H1 (cell line): ENCODE measurements around the gene DYRK2. TPM values are rescaled to one million over a fixed set of nuclear protein-coding genes. Genes with fewer than 3 reads are reported as not detected.

Source experiments
- CTCF ChIA-PET: fragments of 300-600 bp; sonication (Branson Sonifier 250); formaldehyde crosslinking; loops from one replicate; lab custom pipeline; 2021; ENCODE audit not compliant: partially characterized antibody; lab: Charles Lee
- POLR2A ChIA-PET: fragments of 300-600 bp; sonication (Branson Sonifier 250); formaldehyde crosslinking; loops from one replicate; lab custom pipeline; 2021; ENCODE audit warnings: inconsistent platforms; ENCODE audit not compliant: partially characterized antibody; lab: Charles Lee
- DNase-seq, 2 experiments: peaks; one replicate each; pipeline versions ENCODE4 v3.0.0 to v3.0.0-alpha.2; 2010 to 2022; ENCODE audit warnings: low spot score in 2 of 2, low read depth in 1 of 2, mixed read lengths in 1 of 2
- FAIRE-seq: peaks from 2 replicates; lab custom pipeline; 2011; peaks lifted over from hg19 to GRCh38; lab: Jason Lieb, UNC
- H2AFZ ChIP-seq: 2 replicates; pipeline ENCODE4 v1.8.1; 2012; ENCODE audit warnings: low read length, inconsistent platforms
- H2AK5ac ChIP-seq: 2 replicates; pipeline ENCODE4 v1.6.1; 2013; ENCODE audit warnings: low read depth, low read length
- H2BK120ac ChIP-seq: replicated peaks from 2 replicates; pipeline ENCODE3; 2013; ENCODE audit warnings: low read depth, low read length, inconsistent platforms
- H2BK12ac ChIP-seq: 2 replicates; pipeline ENCODE4 v1.6.1; 2013; ENCODE audit warnings: low read depth, low read length
- H2BK15ac ChIP-seq: 2 replicates; pipeline ENCODE4 v1.6.1; 2013; ENCODE audit warnings: low read length
- H2BK20ac ChIP-seq: 2 replicates; pipeline ENCODE4 v1.6.1; 2013; ENCODE audit warnings: low read length
- H2BK5ac ChIP-seq: 2 replicates; pipeline ENCODE4 v1.6.1; 2013; ENCODE audit warnings: low read depth, low read length
- H3K14ac ChIP-seq: 2 replicates; pipeline ENCODE4 v1.6.1; 2013; ENCODE audit warnings: inconsistent platforms; ENCODE audit not compliant: insufficient read length
- H3K18ac ChIP-seq: 2 replicates; pipeline ENCODE4 v1.6.1; 2013; ENCODE audit warnings: low read length; ENCODE audit errors: extremely low read depth
- H3K23ac ChIP-seq: 2 replicates; pipeline ENCODE4 v1.6.1; 2013; ENCODE audit warnings: inconsistent platforms; ENCODE audit not compliant: insufficient read length
- H3K23me2 ChIP-seq: 2 replicates; pipeline ENCODE4 v1.6.1; 2013; ENCODE audit warnings: low read depth, low read length
- H3K27ac ChIP-seq: 2 replicates; pipeline ENCODE4 v1.6.1; 2011; ENCODE audit warnings: low read depth, low read length, inconsistent platforms
- H3K27me3 ChIP-seq, 4 experiments: replicated peaks in 1 of 4; 1 replicate in 1 of 4; 2 replicates in 3 of 4; pipeline versions ENCODE4 v1.6.1 to v1.8.1; 2011 to 2013; ENCODE audit warnings: low read length in 3 of 4, mild to moderate bottlenecking in 3 of 4, inconsistent platforms in 2 of 4, mixed read lengths in 2 of 4, moderate library complexity in 1 of 4; ENCODE audit not compliant: control insufficient read depth in 3 of 4, insufficient read depth in 3 of 4; ENCODE audit errors: extremely low read depth in 1 of 4
- H3K36me3 ChIP-seq, 4 experiments: 2 replicates each; pipeline versions ENCODE4 v1.6.1 to v1.8.1; 2011 to 2013; ENCODE audit warnings: mild to moderate bottlenecking in 4 of 4, low read length in 3 of 4, moderate library complexity in 2 of 4, control low read depth in 1 of 4, inconsistent platforms in 1 of 4; ENCODE audit not compliant: insufficient read depth in 4 of 4, control insufficient read depth in 2 of 4
- H3K4ac ChIP-seq: replicated peaks from 2 replicates; pipeline ENCODE3; 2013; ENCODE audit warnings: low read length, low read depth, mixed read lengths, inconsistent platforms; ENCODE audit not compliant: insufficient read length
- H3K4me1 ChIP-seq, 4 experiments: replicated peaks in 1 of 4; 1 replicate in 1 of 4; 2 replicates in 3 of 4; pipeline versions ENCODE4 v1.6.1 to v1.8.1; 2011 to 2013; ENCODE audit warnings: low read length in 3 of 4, inconsistent platforms in 2 of 4, mixed read lengths in 1 of 4; ENCODE audit not compliant: insufficient read depth in 4 of 4, control insufficient read depth in 3 of 4
- H3K4me2 ChIP-seq, 2 experiments: 2 replicates each; pipeline versions ENCODE4 v1.6.1 to v1.8.1; 2011 to 2013; ENCODE audit warnings: low read depth in 2 of 2, low read length in 2 of 2, control low read depth in 1 of 2, inconsistent platforms in 1 of 2, mild to moderate bottlenecking in 1 of 2; ENCODE audit not compliant: insufficient read depth in 1 of 2
- H3K4me3 ChIP-seq, 4 experiments: fragments of 200-600, 300-600 bp in 1 of 4; sonication (generic), shearing (Covaris generic), sonication (Bioruptor Twin) in 1 of 4; 2 replicates each; pipeline versions ENCODE4 v1.5.1 to v1.8.1; 2011 to 2016; ENCODE audit warnings: low read length in 4 of 4, low read depth in 3 of 4, control low read depth in 2 of 4, inconsistent platforms in 2 of 4, mild to moderate bottlenecking in 2 of 4, mixed read lengths in 1 of 4, moderate library complexity in 1 of 4; ENCODE audit not compliant: insufficient read depth in 2 of 4; ENCODE audit errors: extremely low read depth in 1 of 4
- H3K56ac ChIP-seq: replicated peaks from 2 replicates; pipeline ENCODE3; 2013; ENCODE audit warnings: low read depth, mild to moderate bottlenecking, mixed read lengths, low read length, inconsistent platforms; ENCODE audit not compliant: insufficient read length
- H3K79me1 ChIP-seq: 2 replicates; pipeline ENCODE4 v1.6.1; 2013; ENCODE audit warnings: low read depth, low read length, control low read depth
- H3K79me2 ChIP-seq, 2 experiments: 2 replicates each; pipeline versions ENCODE4 v1.6.1 to v1.8.1; 2012 to 2013; ENCODE audit warnings: low read length in 2 of 2, mild to moderate bottlenecking in 2 of 2, inconsistent platforms in 1 of 2; ENCODE audit not compliant: insufficient read depth in 2 of 2, control insufficient read depth in 1 of 2
- H3K9ac ChIP-seq, 4 experiments: replicated peaks in 1 of 4; 1 replicate in 1 of 4; 2 replicates in 3 of 4; pipeline versions ENCODE4 v1.6.1 to v1.8.1; 2011 to 2013; ENCODE audit warnings: low read depth in 3 of 4, low read length in 3 of 4, control low read depth in 2 of 4, mild to moderate bottlenecking in 2 of 4, moderate library complexity in 2 of 4, inconsistent platforms in 1 of 4; ENCODE audit errors: extremely low read depth in 1 of 4
- H3K9me3 ChIP-seq, 2 experiments: 2 replicates each; pipeline versions ENCODE4 v1.6.1 to v1.8.1; 2012 to 2013; ENCODE audit warnings: mild to moderate bottlenecking in 2 of 2, moderate library complexity in 2 of 2, control low read depth in 1 of 2, inconsistent platforms in 1 of 2, low read depth in 1 of 2, low read length in 1 of 2, mixed read lengths in 1 of 2; ENCODE audit not compliant: insufficient read depth in 2 of 2
- H4K20me1 ChIP-seq, 2 experiments: replicated peaks in 1 of 2; 2 replicates each; pipeline versions ENCODE3 to v1.8.1; 2011 to 2013; ENCODE audit warnings: inconsistent platforms in 2 of 2, low read length in 2 of 2, mild to moderate bottlenecking in 1 of 2; ENCODE audit not compliant: insufficient read depth in 2 of 2, control insufficient read depth in 1 of 2
- H4K5ac ChIP-seq: 2 replicates; pipeline ENCODE4 v1.6.1; 2013; ENCODE audit warnings: low read length, low read depth, mixed read lengths, inconsistent platforms; ENCODE audit not compliant: insufficient read length
- H4K8ac ChIP-seq: 2 replicates; pipeline ENCODE4 v1.8.0; 2013; ENCODE audit warnings: mild to moderate bottlenecking, moderate library complexity, low read length, inconsistent platforms; ENCODE audit not compliant: insufficient read depth; ENCODE audit errors: extremely low read depth
- H4K91ac ChIP-seq: replicated peaks from 2 replicates; pipeline ENCODE3; 2013; ENCODE audit warnings: low read length, mixed read lengths, inconsistent platforms; ENCODE audit not compliant: insufficient read length
- CREB1 ChIP-seq: IDR thresholded peaks from 2 replicates; pipeline ENCODE4 v1.6.1; 2012; ENCODE audit warnings: inconsistent platforms
- RAD21 ChIP-seq, 2 experiments: IDR thresholded peaks in 1 of 2; conservative IDR thresholded peaks in 1 of 2; 2 replicates each; pipeline ENCODE4 v1.6.1; 2011; ENCODE audit warnings: low read depth in 2 of 2, low read length in 2 of 2, improper control_type of control experiment in 1 of 2, inconsistent platforms in 1 of 2, mild to moderate bottlenecking in 1 of 2, moderate library complexity in 1 of 2
- RFX5 ChIP-seq: IDR thresholded peaks from 2 replicates; pipeline ENCODE4 v1.6.1; 2011; ENCODE audit warnings: low read depth, low read length, improper control_type of control experiment, borderline replicate concordance
- SIN3A ChIP-seq, 2 experiments: IDR thresholded peaks in 1 of 2; conservative IDR thresholded peaks in 1 of 2; 2 replicates each; pipeline ENCODE4 v1.6.1; 2011 to 2012; ENCODE audit warnings: low read length in 2 of 2, improper control_type of control experiment in 1 of 2, low read depth in 1 of 2, mild to moderate bottlenecking in 1 of 2
- SUZ12 ChIP-seq: fragments of 200-600 bp; sonication (generic); IDR thresholded peaks from 2 replicates; pipeline ENCODE4 v1.6.1; 2012; ENCODE audit warnings: mild to moderate bottlenecking, inconsistent platforms, low read length, moderate library complexity, mixed read lengths
- TAF1 ChIP-seq: IDR thresholded peaks from 2 replicates; pipeline ENCODE4 v1.6.1; 2011; ENCODE audit warnings: mild to moderate bottlenecking, low read depth, low read length
- ZNF274 ChIP-seq: IDR thresholded peaks from 2 replicates; pipeline ENCODE4 v1.7.0; 2012; ENCODE audit warnings: low read length, borderline replicate concordance; ENCODE audit errors: extremely low read depth
- WGBS, 2 experiments: shearing (Covaris generic) in 1 of 2; methylation state at CpG; one replicate each; pipeline versions ENCODE4 v1.1.6 to v1.1.7; 2013 to 2015; ENCODE audit warnings: low lambda C conversion rate in 2 of 2, mixed read lengths in 2 of 2, inconsistent platforms in 1 of 2, low coverage in 1 of 2, missing lambda C conversion rate in 1 of 2; ENCODE audit not compliant: insufficient replicate concordance in 2 of 2, insufficient coverage in 1 of 2, insufficient read length in 1 of 2; ENCODE audit errors: extremely low coverage in 1 of 2, missing lambda C conversion rate in 1 of 2; 5-methylcytosine and 5-hydroxymethylcytosine counted together
- polyA plus RNA-seq, 7 experiments: library from polyadenylated mRNA; depleted of rRNA in 3 of 7; stranded (reverse) in 5 of 7; unstranded in 2 of 7; fragments of >200 nt in 5 of 7; fragments of 200-250 nt in 2 of 7; gene quantifications; 1 replicate in 5 of 7; 2 replicates in 1 of 7; 4 replicates in 1 of 7; pipeline versions ENCODE4 v1.2.1 to v1.2.3, GENCODE V29; 2011 to 2013; ENCODE audit warnings: missing spikeins in 2 of 7, mixed read lengths in 2 of 7
- total RNA-seq: library from RNA; stranded (reverse); fragmentation: NEBNext Ultra II Directional; extraction: Animal tissue kit (Norgen Biotek cat#: 25700); gene quantifications from 2 replicates; pipeline ENCODE4 v1.2.1, GENCODE V29; 2021

DYRK2 gene
- total and polyA plus RNA-seq, 2 of the 8 experiments (the other 6 are each of a cell fraction or from before 2014, with no cell fraction given): 11.2 to 31.6 TPM

DNA sequence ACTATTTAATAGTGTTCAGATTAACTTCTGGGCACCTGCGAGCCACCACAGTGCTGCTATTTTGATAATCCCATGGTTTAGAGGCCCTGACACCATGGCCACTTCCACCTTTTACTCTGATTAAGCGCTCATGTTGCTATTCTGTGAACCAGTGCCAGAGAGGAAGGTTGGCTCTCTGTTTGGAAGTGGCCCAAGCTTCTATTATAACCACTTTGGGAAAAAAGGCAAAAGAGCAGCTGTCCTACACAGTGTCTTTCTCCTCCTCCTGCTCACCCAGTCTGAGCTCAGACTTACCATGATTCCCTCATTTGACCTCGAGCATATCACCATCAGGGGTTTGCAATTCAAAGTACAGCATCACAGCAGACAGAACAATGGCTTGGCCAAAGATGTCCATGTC lies 23.3 kb downstream of the DYRK2 start:
- Histone ChIP-seq H3K18ac (no peak overlapping the region), H3K4ac (no peak overlapping the region), H3K79me1 (0 out of 2 replicates have a peak, but pooled peaks cover 3% of the 10 kb centered on the region), H3K4me2 (no peak overlapping the region), H4K20me1 (no peaks in the 10 kb centered on the region), H3K9ac (no peak overlapping the region), H2BK12ac (no peak overlapping the region), H3K36me3 (peaks cover 0 to 14% (median 0%) of the 10 kb centered on the region in 4 experiments; a peak in 2 of 8 replicates), H3K4me1 (no peaks in the 10 kb centered on the region), H2BK20ac (no peak overlapping the region), H4K8ac (no peak overlapping the region), H3K27ac (no peak overlapping the region), H2BK15ac (no peak overlapping the region), H3K23me2 (no peaks in the 10 kb centered on the region; the same call in 1 of the 2 replicates), H3K56ac (no peak overlapping the region), H3K4me3 (no peak overlapping the region), H3K9me3 (peaks cover 15 to 18% of the 10 kb centered on the region in 2 experiments), H3K14ac (no peak overlapping the region), H4K5ac (no peak overlapping the region), H2AFZ (no peak overlapping the region), H2AK5ac (no peak overlapping the region), H2BK120ac (no peak overlapping the region), H4K91ac (no peak overlapping the region), H3K27me3 (no peaks in the 10 kb centered on the region), H2BK5ac (no peak overlapping the region), H3K79me2 (no peaks in the 10 kb centered on the region), H3K23ac (no peak overlapping the region)
- no peak for DNase-seq
- ChIA-PET POLR2A (no interaction called here), CTCF (interaction anchor here (1.2 kb wide), 1 partner anchor 24 kb away, joined by 3 read pairs; no protein-coding TSS in a partner anchor)
- FAIRE-seq: no peak
- WGBS, 2 experiments: 86% methylated on average over 3 of the region's 3 CpGs; no CpG with 5 or more reads in 1 of the 2 experiments
- no peak for TF ChIP-seq CREB1
- no peak for TF ChIP-seq RAD21 (IDR thresholded peaks at IDR 0.05 in 1 of 2, conservative IDR thresholded peaks at IDR 0.05 in 1 of 2; ENCODE audit: low read depth in 2 of 2, low read length in 2 of 2)
- no peak for TF ChIP-seq RFX5
- TF ChIP-seq SIN3A (conservative IDR thresholded peaks at IDR 0.05 in 1 of 2, IDR thresholded peaks at IDR 0.05 in 1 of 2; ENCODE audit: low read depth in 1 of 2, low read length in 2 of 2): no peak
- TF ChIP-seq TAF1: no peak
- TF ChIP-seq ZNF274: no peak
- no peak for TF ChIP-seq SUZ12
